ENCODE measurements around the gene NEDD4L. TPM values are rescaled to one million over a fixed set of nuclear protein-coding genes. Genes with fewer than 3 reads are reported as not detected.

NEDD4L gene
- total RNA-seq, 2 experiments from 2014 or later = 11.2 to 13.7 TPM

- TF ChIP-seq CTCF (IDR thresholded peaks at IDR 0.05) = no peak
- Histone ChIP-seq H3K27ac (ENCODE audit: low read depth in 1 of 2, low read length in 2 of 2) (no peak overlapping the region), H3K9me3 (ENCODE audit: control insufficient read depth in 1 of 2, insufficient read depth in 1 of 2, low read length in 2 of 2) (no peaks in the 10 kb centered on the region), H3K36me3 (ENCODE audit: insufficient read depth, low read length) (no peaks in the 10 kb centered on the region), H3K4me3 (ENCODE audit: low read length) (no peak overlapping the region), H3K27me3 (ENCODE audit: control insufficient read depth in 1 of 2, insufficient read depth in 2 of 2, low read length in 2 of 2) (no peaks in the 10 kb centered on the region), H3K4me1 (ENCODE audit: insufficient read depth, low read length) (no peaks in the 10 kb centered on the region)
- Mint-ChIP-seq H3K4me3 (no peak overlapping the region), H3K27me3 (no peaks in the 10 kb centered on the region), H3K27ac (no peak overlapping the region), H3K4me1 (ENCODE audit: low read depth) (no peaks in the 10 kb centered on the region), H3K36me3 (ENCODE audit: low read depth) (no peaks in the 10 kb centered on the region), H3K9me3 (no peaks in the 10 kb centered on the region)
- intact Hi-C loops (cut with DNase I, micrococcal nuclease) = no loop called here
- no peak for ATAC-seq (ENCODE audit: poor library complexity)
- ChIA-PET CTCF (no interaction called here), POLR2A (no interaction called here)
- DNase-seq = no peak
These were observed 290.0 kb downstream of the NEDD4L start for GRCh38 chr18:58334061-58334460.

GRCh38 chr18:58335223-58335622 is 291.2 kb downstream of the NEDD4L start:
- DNase-seq = no peak
- intact Hi-C loops (cut with DNase I, micrococcal nuclease) = no loop called here
- Mint-ChIP-seq H3K4me3 (no peak overlapping the region), H3K4me1 (ENCODE audit: low read depth) (no peaks in the 10 kb centered on the region), H3K9me3 (no peaks in the 10 kb centered on the region), H3K36me3 (ENCODE audit: low read depth) (no peaks in the 10 kb centered on the region), H3K27ac (no peak overlapping the region), H3K27me3 (no peaks in the 10 kb centered on the region)
- no peaks in the 10 kb centered on the region for H3K36me3 ChIP-seq (ENCODE audit: insufficient read depth, low read length)
- ChIA-PET CTCF (interaction anchor here (1.0 to 1.5 kb wide), 2 partner anchors 12 to 13 kb away, joined by 3 read pairs; no protein-coding TSS in a partner anchor), POLR2A (no interaction called here)
- H3K4me1 ChIP-seq (ENCODE audit: insufficient read depth, low read length) = no peaks in the 10 kb centered on the region
- TF ChIP-seq CTCF (IDR thresholded peaks at IDR 0.05) = no peak
- H3K27ac ChIP-seq (ENCODE audit: low read depth in 1 of 2, low read length in 2 of 2) = no peak overlapping the region
- no peak overlapping the region for H3K4me3 ChIP-seq (ENCODE audit: low read length)
- H3K27me3 ChIP-seq (ENCODE audit: control insufficient read depth in 1 of 2, insufficient read depth in 2 of 2, low read length in 2 of 2) = no peaks in the 10 kb centered on the region
- no peaks in the 10 kb centered on the region for H3K9me3 ChIP-seq (ENCODE audit: control insufficient read depth in 1 of 2, insufficient read depth in 1 of 2, low read length in 2 of 2)
- no peak for ATAC-seq (ENCODE audit: poor library complexity)

GRCh38 chr18:58335821-58336220 is 291.8 kb downstream of the NEDD4L start:
- CTCF ChIA-PET = interaction anchor here (1.5 kb wide), 1 partner anchor 14 kb away, joined by 3 read pairs; no protein-coding TSS in a partner anchor

More at GRCh38 chr18:58335821-58336220, 291.8 kb downstream of the NEDD4L start:
- Mint-ChIP-seq H3K27ac (no peak overlapping the region), H3K27me3 (no peaks in the 10 kb centered on the region), H3K4me3 (no peak overlapping the region), H3K36me3 (ENCODE audit: low read depth) (no peaks in the 10 kb centered on the region), H3K9me3 (no peaks in the 10 kb centered on the region), H3K4me1 (ENCODE audit: low read depth) (no peaks in the 10 kb centered on the region)
- TF ChIP-seq CTCF (IDR thresholded peaks at IDR 0.05) = no peak
- no peak overlapping the region for H3K27ac ChIP-seq (ENCODE audit: low read depth in 1 of 2, low read length in 2 of 2)
- intact Hi-C loops (cut with DNase I, micrococcal nuclease) = no loop called here
- H3K4me1 ChIP-seq (ENCODE audit: insufficient read depth, low read length) = no peaks in the 10 kb centered on the region
- H3K27me3 ChIP-seq (ENCODE audit: control insufficient read depth in 1 of 2, insufficient read depth in 2 of 2, low read length in 2 of 2) = no peaks in the 10 kb centered on the region
- H3K4me3 ChIP-seq (ENCODE audit: low read length) = no peak overlapping the region
- ATAC-seq (ENCODE audit: poor library complexity) = no peak
- H3K9me3 ChIP-seq (ENCODE audit: control insufficient read depth in 1 of 2, insufficient read depth in 1 of 2, low read length in 2 of 2) = no peaks in the 10 kb centered on the region
- POLR2A ChIA-PET = no interaction called here
- H3K36me3 ChIP-seq (ENCODE audit: insufficient read depth, low read length) = no peaks in the 10 kb centered on the region
- DNase-seq = no peak

Data from CD4-positive, alpha-beta T cell (primary cell).